ENCODE results near the gene RAD23B.

The RAD23B gene

DNA sequence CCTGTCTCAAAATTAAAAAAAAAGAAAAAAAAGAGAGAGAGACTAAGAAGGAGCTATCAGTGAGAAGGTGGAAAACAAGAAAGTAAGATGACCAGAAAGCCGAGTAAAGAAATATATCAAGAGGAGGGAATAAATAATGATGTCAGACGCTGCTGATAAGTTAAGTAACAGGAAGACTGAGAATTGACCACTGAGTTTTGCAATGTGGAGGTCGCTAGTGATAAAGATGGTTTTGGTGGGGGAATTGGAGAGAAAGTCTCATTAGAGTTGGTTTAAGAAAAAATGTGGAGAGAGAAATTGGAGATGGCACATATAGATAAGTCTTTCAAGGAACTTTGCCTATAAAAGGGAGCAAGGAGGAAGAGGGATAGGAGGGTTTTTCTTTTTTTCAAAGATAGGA, 91.9 kb downstream of the RAD23B start:
- no peak for DNase-seq (ENCODE audit: low read depth, low spot score)

DNA sequence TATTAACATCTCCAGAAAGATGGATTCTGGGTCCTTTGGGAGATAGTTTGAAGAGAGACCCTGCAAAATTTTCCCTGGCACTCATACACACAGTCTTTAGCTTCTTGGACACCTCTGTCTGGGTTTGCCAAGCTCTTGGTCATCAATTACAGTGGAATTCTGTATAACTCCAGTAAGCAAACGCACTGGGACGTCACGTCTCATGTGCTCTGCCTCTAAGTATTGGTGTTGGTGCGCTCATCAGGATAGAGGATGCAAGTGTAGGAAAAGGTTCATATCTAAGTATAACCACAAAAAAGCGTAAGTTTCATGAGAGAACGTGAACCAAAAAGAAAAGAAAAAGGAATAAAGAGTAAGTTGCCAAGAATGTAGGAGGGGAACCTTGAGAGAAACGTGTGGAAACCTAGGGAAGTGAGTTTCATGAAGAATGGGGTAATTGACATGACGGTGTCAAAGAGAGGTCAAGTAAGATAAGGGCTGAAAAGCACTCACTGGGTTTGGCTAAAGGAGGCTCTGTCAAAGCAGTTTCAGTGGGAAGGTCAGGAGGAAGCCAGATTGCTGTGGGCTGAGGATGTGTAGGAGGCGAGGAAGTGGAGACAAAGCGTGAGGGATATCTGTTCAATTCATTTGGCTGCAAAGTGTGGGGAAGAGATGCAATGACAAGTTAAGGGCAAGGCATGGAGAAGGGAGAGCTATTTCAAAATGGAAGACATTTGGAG, 92.7 kb downstream of the RAD23B start:
- no peak for DNase-seq (ENCODE audit: low read depth, low spot score)

DNA sequence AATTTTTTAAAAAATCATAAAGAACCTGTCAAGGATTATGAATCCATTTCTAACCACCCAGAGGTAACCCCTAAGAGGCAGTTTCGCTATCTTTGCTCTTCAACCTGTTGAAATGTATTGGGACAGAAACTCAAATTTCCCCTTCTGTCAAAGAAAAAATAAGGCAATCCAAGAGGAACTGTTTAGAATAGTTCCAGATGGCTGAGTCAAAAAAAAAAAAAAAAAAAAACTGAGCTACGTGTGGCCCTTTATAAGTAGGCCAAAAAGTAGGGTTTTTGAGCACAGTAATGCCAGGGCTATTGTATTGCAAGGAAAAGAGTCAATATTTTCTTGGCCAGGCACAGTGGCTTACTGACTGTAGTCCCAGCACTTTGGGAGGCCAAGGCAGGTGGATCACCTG, 94.9 kb downstream of the RAD23B start:
- no peak for DNase-seq (ENCODE audit: low read depth, low spot score)
